Measurements from ENCODE around the gene MALAT1. TPM values are rescaled to one million over a fixed set of nuclear protein-coding genes. Genes with fewer than 3 reads are reported as not detected.

MALAT1 gene
- total and polyA plus RNA-seq, 2 of the 8 experiments (the other 6 are each of a cell fraction or from before 2014, with no cell fraction given), result 115 to 984 TPM

DNA sequence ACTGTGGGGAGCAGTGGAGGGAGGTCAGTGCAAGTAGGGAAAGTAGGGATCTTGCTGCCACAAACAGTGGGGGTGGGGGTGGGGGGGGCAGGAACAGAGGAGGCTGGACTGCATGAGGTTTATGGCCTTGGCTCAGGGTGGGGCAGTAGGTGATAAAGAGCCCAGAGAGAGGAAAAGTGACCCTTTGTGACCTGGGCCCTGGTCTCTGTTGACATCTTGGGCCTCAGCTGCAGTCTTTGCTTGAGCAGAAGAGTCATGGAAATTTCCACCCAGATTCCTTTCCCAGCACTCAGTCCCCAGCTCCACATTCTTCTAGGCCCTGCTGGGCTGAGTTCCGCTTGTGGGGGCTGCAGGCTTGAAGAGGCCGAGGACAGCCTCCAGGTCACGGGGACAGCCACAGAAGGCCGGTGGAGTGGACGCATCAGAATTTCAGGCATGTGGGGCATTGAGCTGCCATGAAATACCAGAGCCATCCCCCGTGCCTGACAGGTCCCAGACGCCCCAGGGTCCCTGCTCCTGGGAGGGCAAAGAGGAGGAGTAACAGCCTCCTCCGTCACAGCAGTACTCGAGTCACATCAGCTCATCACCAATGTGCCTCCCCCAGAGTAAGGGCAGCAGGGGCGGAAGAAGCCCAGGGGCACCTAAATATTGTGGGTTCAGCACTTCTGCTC, 9.7 kb upstream of the MALAT1 start (continued):
- TF ChIP-seq RAD21 (IDR thresholded peaks at IDR 0.05 in 1 of 2, conservative IDR thresholded peaks at IDR 0.05 in 1 of 2; ENCODE audit: low read depth in 2 of 2, low read length in 2 of 2) (peak in 1 of 2 experiments; percentile 8; a peak in 1 of 4 replicates), ZNF274 (IDR thresholded peaks at IDR 0.05; ENCODE audit: borderline replicate concordance, extremely low read depth, low read length) (no peak), TAF7 (optimal IDR thresholded peaks at IDR 0.05; ENCODE audit: borderline replicate concordance, low read depth, low read length) (no peak), TBP (IDR thresholded peaks at IDR 0.05; ENCODE audit: low read depth, low read length) (no peak), CHD7 (IDR thresholded peaks at IDR 0.05; ENCODE audit: insufficient replicate concordance, low read length) (no peak), GABPA (IDR thresholded peaks at IDR 0.05; ENCODE audit: borderline replicate concordance, insufficient read depth, low read length) (no peak), BACH1 (IDR thresholded peaks at IDR 0.05; ENCODE audit: low read length) (no peak), NANOG (IDR thresholded peaks at IDR 0.05; ENCODE audit: insufficient read depth, low read depth, low read length, poor library complexity, severe bottlenecking) (peak; percentile 35), CHD2 (IDR thresholded peaks at IDR 0.05; ENCODE audit: low read length) (no peak)
